ENCODE results near the gene SETX.
A peak's percentile ranks its signal among the peaks of the same experiment; 100 is the strongest.

SETX gene

DNA sequence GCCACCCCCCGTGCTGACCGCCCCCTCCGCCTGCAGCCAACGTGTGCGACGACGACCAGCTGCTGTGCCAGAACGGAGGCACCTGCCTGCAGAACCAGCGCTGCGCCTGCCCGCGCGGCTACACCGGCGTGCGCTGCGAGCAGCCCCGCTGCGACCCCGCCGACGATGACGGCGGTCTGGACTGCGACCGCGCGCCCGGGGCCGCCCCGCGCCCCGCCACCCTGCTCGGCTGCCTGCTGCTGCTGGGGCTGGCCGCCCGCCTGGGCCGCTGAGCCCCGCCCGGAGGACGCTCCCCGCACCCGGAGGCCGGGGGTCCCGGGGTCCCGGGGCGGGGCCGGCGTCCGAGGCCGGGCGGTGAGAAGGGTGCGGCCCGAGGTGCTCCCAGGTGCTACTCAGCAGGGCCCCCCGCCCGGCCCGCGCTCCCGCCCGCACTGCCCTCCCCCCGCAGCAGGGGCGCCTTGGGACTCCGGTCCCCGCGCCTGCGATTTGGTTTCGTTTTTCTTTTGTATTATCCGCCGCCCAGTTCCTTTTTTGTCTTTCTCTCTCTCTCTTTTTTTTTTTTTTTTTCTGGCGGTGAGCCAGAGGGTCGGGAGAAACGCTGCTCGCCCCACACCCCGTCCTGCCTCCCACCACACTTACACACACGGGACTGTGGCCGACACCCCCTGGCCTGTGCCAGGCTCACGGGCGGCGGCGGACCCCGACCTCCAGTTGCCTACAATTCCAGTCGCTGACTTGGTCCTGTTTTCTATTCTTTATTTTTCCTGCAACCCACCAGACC lies 112.8 kb downstream of the SETX start:
- no peak for TF ChIP-seq CTCF (IDR thresholded peaks at IDR 0.05; ENCODE audit: low read depth, low read length, missing control alignments)
- peak overlapping the region; percentile 64 for H3K4me3 ChIP-seq (ENCODE audit: low read depth, low read length)
- DNase-seq (ENCODE audit: low read depth), result no peak

DNA sequence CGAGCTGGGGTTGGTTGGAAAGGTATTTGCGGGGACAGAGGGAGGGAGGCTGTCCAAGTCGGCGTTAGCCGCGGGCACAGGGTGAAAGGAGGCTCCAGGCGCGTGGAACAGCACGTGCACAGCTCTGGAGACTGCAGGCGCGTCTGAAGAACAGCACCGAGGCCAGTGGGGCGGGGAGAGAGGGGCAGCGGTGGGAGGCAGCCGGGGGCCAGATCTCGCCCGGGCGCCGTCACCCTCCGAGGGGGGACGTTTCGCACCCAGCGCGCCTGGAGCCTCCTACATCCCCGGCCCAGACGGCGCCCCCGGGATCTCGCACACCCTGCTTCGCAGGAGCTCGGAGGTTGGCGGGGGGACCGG lies 113.3 kb downstream of the SETX start:
- TF ChIP-seq CTCF (IDR thresholded peaks at IDR 0.05; ENCODE audit: low read depth, low read length, missing control alignments), result no peak
- H3K4me3 ChIP-seq (ENCODE audit: low read depth, low read length), result peak overlapping the region; percentile 64
- DNase-seq (ENCODE audit: low read depth), result no peak

DNA sequence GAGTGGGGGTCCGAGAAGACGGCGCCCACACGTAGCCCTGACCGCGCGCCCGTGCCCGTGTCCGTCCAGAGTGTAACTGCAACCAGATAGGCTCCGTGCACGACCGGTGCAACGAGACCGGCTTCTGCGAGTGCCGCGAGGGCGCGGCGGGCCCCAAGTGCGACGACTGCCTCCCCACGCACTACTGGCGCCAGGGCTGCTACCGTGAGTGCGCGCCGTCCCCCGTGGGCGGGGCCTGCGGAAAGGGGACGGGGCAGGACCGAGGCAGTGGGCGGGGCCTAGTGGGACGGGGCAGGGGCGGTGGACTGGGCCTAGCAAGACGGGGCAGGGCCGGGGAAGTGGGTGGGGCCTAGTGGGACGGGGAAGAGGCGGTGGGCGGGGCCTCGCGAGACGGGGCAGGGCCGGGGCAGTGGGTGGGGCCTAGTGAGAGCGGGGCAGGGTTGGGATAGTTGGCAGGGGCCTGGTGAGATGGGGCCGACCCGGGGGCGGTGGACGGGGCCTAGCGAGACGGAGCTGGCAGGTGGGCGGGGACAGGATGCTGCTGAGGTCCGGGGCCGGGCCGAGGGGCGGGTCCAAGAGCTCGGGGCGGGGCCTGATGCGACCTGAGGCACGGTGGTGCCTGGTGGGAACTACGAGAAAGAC lies 113.8 kb downstream of the SETX start:
- DNase-seq (ENCODE audit: low read depth), result peak; percentile 81
- TF ChIP-seq CTCF (IDR thresholded peaks at IDR 0.05; ENCODE audit: low read depth, low read length, missing control alignments), result no peak
- peak overlapping the region; percentile 64 for H3K4me3 ChIP-seq (ENCODE audit: low read depth, low read length)

- TF ChIP-seq CTCF (IDR thresholded peaks at IDR 0.05; ENCODE audit: low read depth, low read length, missing control alignments), result no peak
- no peak overlapping the region for H3K4me3 ChIP-seq (ENCODE audit: low read depth, low read length)
- DNase-seq (ENCODE audit: low read depth), result no peak
These were observed 114.6 kb downstream of the SETX start for GRCh38 chr9:132239999-132240840.

- no peak overlapping the region for H3K4me3 ChIP-seq (ENCODE audit: low read depth, low read length)
- DNase-seq (ENCODE audit: low read depth), result no peak
- no peak for TF ChIP-seq CTCF (IDR thresholded peaks at IDR 0.05; ENCODE audit: low read depth, low read length, missing control alignments)
These were observed 115.3 kb downstream of the SETX start for GRCh38 chr9:132239518-132239917.

GRCh38 chr9:132238992-132239391 lies 115.8 kb downstream of the SETX start:
- DNase-seq (ENCODE audit: low read depth), result no peak
- TF ChIP-seq CTCF (IDR thresholded peaks at IDR 0.05; ENCODE audit: low read depth, low read length, missing control alignments), result no peak
- H3K4me3 ChIP-seq (ENCODE audit: low read depth, low read length), result no peak overlapping the region

Measured in GM12864 (cell line).